Ramos (cell line): ENCODE measurements around the gene TNFRSF12A.
"Not testable (repeated sequence)": the region's sequence is repeated elsewhere in the genome, so short reads cannot be mapped to it uniquely, and the experiment has no call there.

ENCODE experiments used
- in situ Hi-C: fragments of 300-500 bp; cut with MboI; formaldehyde crosslinking; loops from one replicate; pipeline ENCODE4 v1.14.3; 2022; ENCODE audit warnings: low sequenced_read_pairs; ENCODE audit not compliant: unreplicated experiment

TNFRSF12A gene

DNA sequence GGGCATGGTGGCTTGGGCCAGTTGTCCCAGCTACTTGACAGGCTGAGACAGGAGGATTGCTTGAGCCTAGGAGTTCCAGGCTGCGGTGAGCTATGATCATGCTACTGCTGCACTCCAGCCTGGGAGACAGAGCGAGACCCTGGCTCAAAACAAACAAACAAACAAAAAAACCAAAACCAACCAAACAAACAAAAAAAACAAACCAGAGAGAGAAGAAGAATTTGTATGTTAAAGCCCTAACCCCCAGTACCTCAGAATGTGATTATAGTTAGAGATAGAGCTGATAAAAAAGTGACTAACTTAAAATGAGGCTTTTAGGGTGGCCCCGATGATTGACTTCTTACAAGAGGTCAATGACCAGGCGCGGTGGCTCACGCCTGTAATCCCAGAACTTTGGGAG lies 24.5 kb downstream of the TNFRSF12A start:
- in situ Hi-C loops: no loop called here

DNA sequence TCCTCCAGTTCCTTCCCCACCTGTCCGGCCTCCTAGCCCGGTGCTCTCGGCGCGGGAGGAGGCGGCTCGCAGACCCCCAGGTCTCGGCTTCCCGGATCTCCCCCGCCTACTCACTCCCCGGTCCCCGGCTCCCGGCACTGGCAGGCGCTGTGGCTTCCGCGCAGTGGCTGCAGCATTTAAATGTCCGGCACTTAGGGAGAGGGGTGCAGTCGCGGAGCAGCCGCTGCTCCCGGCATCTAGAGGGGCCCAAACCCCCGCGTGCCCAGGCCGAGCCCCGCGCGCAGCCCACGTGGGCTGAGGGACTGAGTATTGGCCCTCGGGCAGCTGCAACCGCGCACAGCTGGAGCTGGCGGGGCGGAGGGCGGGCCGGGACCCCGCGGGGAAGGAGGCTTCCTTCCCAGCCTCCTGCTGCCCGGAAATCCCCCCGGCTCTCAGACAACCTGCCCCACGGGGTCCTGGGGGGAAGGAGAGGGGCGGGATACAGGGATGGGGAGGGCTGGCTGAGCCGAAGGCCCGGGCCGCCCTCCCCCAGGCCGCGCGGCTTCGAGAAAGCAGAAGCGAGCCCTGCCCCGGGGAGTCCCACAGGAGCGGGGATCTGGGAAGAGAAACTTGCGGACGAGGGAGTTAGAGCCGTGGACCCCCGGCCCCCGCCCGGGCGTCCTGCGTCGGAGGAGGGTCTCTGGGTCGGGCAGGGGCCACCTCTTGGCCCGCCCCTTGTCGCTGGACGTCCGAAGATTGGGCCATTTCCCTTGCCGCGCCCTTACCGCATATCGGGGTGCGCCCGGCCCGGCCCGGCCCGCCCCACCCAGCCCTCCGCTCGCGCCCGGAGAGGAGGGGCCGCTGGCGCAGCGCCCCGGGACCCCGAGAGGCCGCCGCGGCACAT lies 25.8 kb downstream of the TNFRSF12A start, which contains the start of gene MMP25:
MMP25 (plus strand) TSS at position 804 of the 883 bp plus-strand sequence. CDS start 357 bp downstream, outside the sequence.
- in situ Hi-C loops: no loop called here

DNA sequence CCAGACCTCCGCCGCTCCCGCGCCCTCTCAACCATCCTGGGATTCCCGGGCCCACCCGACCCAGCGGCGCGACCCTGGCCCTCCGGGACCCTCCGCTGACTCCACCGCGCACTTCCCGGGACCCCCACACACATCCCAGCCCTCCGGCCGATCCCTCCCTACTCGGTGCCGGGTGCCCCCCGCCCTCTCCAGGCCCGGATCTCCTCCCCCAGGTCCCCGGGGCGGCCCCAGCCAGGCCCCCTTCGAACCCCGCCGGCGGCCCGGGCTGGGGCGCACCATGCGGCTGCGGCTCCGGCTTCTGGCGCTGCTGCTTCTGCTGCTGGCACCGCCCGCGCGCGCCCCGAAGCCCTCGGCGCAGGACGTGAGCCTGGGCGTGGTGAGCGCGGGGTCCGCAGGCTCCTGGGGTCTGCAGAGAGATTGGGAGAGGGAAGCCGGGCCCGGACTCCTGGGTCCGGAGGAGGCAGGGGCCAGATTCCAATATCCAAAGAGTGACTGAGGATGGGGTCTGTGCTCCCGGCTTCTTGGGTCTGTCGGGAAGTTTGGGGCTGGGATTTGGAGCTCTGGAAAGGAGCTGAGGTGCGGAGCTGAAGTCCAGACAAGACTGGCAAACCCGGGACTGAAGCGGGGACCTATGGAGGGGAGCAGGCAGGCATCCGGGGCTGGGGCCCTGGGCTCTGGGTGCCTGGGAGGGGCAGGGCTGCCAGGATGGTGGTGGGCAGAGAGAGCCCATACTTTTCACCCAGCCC lies 26.6 kb downstream of the TNFRSF12A start:
- in situ Hi-C loops: no loop called here

DNA sequence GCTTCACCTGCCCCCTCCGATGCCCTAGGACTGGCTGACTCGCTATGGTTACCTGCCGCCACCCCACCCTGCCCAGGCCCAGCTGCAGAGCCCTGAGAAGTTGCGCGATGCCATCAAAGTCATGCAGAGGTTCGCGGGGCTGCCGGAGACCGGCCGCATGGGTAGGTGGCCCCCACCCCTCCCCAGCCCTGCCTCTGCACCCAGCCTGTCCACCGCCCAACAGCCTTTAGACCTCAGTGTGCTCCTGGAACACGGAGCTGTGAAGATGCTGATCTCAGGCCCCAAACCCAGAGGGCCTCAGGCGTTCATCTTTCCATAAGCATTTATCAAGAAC lies 27.2 kb downstream of the TNFRSF12A start:
- in situ Hi-C loops: no loop called here

DNA sequence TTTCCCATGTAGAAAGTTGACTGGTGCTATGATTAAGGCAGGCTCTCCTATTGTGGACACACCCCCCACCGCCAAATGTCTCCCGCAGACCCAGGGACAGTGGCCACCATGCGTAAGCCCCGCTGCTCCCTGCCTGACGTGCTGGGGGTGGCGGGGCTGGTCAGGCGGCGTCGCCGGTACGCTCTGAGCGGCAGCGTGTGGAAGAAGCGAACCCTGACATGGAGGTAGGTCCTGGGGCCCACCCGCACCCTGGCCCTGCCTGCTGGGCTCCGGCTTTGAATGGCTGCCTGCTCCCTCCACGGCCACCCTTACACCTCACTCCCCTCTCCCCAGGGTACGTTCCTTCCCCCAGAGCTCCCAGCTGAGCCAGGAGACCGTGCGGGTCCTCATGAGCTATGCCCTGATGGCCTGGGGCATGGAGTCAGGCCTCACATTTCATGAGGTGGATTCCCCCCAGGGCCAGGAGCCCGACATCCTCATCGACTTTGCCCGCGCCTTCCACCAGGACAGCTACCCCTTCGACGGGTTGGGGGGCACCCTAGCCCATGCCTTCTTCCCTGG lies 29.8 kb downstream of the TNFRSF12A start:
- in situ Hi-C loops: no loop called here

DNA sequence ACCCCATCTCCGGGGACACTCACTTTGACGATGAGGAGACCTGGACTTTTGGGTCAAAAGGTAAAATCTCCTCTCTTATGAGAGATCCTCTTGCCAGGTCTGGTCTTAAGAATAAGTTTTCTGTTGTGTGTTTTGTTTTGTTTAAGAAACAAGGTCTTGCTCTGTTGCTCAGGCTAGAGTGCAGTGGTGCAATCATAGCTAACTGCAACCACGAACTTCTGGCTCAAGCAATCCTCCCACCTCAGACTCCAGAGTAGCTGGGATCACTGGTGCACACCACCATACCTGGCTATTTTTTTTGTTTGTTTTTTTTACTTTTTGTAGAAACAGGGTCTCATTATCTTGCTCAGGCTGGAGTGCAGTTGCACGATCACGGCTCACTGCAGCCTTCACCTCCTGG lies 30.3 kb downstream of the TNFRSF12A start:
- in situ Hi-C loops: no loop called here

DNA sequence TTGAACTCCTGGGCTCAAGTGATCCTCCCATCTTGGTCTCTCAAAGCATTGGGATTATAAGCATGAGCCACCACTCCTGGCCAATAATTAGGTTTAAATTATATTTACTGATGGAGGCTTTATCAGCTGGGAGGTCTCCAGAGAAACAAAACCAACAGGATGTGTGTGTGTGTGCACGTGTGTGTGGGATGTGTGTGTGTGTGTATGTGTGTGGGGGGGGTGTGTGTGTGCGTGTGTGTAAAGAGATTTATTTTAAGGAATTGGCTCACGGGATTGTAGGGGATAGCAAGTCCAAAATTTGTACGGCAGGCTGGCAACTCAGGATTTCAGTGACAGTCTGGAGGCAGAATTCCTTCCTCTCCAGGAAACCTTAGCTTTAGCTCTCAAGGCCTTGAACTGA lies 30.8 kb downstream of the TNFRSF12A start:
- in situ Hi-C loops: no loop called here

DNA sequence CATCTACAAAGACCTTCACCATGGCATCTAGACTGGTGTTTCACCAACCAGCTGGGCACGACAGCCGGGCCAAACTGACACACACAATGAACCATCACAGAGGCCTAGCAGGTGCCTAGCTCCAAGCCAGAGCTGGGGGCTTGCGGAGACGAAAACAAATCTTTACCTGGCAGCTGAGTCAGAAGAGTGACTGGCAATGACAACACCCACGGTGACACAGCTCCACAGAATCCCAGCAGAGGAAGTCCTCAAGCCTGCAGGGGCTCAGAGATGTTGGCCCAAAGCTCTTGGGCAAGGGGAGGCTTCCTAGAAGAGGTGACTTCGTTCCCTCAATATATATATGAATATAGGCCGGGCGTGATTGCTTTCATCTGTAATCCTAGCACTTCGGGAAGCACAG lies 31.3 kb downstream of the TNFRSF12A start:
- in situ Hi-C loops: no loop called here

DNA sequence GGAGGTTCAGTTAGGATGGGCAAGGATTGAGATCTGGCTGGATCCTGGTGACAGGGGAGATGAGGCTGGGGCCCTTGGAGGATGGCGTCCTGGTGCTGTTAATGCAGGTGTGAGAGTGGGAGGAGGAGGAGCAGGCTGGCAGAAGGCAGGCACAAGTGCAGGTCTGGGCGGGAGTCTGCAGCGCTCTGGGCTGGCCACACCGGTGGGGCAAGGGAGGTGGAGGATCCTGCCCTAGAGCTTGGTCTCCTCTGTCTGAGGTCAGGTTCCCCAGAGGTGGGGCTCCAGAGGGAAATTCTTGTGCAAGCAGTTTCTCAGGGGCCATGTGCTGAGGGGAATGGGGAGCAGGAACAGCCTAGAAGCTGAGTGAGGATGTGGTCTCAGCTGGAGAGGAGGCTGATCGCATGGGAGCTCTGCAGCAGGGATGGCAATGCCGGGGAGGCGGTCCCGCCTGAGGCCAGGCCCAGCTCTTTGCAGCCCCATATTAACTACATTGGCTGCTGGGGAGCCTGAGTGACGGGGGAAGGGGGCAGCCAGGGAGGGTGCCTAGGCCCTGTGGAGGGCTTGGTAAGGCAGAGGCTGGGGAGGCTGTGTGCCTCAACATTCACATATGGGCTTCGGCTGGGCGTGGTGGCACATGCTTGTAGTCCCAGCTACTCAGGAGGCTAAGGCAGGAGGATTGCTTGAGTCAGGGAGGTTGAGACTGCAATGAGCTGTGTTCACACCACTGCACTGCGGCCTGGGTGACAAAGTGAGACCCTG lies 32.6 kb downstream of the TNFRSF12A start:
- in situ Hi-C loops: not testable (repeated sequence)

DNA sequence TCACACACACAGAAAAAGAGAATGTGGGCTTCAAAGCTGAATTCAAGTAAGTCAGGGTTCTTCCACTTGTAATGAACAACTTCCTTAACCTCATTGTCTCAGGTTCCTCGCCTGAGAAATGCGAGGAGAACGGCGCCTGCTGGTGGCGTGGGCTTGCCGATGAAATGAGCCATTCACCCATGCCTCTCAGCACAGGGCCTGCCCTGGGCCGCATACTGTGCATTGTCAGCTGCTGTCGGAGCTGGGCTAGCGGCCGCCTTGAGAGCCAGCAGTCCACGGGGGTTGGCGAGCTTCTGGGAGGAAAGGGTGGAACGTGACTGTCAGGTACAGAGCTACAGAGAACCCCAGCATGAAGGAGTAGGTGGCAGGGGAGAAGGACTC lies 33.2 kb downstream of the TNFRSF12A start:
- in situ Hi-C loops: not testable (repeated sequence)

DNA sequence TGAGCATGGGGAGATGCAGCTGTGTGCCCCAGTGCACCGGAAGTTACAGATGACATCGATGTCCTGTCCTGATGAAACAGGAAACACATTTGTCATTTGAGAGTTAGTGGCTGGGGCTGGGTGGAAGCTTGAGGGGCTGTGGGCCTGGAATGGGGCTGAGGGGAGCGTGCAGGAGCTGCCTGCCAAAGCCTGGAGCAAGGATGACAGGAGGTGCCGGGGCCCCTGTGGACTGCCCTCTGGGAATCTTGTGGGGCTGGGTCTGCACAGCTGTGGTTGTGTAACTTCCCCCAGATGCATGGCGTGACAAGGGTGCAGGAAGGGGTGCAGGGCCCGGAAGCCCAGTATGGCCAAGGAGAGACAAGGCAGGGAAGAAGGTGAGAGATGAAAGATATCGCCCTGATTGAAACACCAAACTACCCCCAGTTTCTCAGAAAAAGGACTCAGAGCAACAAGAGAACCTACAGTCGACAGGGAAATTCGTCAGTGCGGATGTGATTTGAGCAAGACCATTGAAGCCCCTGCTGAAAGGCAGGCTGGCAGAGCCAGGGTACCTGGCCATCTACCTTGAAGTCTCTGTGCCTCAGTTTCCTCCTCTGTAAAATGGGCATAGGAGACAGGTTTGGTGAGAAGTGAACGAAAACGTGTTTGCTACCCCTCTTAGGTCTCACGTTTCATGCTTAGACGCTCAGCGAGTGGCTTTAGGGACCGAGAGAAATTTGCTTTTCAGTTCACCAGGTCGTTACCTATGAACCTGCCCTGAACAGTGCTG lies 35.0 kb downstream of the TNFRSF12A start:
- in situ Hi-C loops: no loop called here

DNA sequence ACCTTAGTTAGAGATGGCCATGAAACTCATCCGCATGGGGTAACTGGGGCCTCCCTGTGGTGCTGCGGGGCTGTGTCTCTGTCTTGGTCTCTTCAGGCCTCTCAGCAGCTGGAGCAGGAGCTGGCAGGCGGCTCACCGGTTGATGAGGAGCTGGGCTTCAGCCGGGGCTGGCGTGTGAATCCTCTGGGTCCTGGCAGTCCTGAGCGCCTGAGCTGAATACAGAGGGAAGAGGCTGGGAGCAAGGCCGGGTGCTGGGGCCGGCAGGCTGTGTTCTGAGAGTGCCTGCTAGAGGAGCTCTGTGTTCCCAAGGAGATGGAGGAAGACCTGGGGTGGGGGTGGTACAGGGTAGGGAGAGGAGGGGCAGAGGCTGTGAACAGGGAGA lies 35.6 kb downstream of the TNFRSF12A start:
- in situ Hi-C loops: not testable (repeated sequence)

DNA sequence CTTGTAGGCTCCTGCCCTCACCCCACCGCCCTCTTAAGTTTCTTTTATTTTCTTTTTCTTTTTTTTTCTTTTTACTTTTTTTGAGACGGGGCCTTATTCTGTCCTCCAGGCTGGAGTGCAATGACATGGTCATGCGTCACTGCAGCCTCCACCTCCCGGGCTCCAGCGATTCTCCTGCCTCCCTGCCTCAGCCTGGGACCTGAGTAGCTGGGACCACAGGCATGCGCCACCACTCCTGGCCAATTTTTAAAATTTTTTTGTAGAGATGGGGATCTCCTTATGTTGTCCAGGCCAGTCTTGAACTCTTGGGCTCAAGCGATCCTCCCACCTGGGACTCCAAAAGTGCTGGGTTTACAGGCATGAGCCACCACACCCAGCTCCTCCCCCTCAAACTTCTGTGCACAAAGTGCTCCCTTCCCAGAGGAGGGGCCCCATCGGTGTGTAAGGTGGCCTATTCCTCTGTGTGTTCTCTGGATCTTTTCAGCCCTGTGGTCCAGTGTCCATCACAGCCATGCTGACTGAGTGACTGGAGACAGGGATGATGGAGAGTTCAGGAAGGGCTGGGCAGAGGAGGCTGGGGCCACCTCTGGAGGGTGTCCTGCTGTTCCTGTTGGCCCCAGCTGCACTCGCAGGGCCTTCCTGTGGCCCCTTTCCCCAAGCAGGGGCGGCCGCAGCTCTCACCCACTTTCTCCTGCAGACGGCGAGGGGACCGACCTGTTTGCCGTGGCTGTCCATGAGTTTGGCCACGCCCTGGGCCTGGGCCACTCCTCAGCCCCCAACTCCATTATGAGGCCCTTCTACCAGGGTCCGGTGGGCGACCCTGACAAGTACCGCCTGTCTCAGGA lies 36.4 kb downstream of the TNFRSF12A start:
- in situ Hi-C loops: no loop called here

DNA sequence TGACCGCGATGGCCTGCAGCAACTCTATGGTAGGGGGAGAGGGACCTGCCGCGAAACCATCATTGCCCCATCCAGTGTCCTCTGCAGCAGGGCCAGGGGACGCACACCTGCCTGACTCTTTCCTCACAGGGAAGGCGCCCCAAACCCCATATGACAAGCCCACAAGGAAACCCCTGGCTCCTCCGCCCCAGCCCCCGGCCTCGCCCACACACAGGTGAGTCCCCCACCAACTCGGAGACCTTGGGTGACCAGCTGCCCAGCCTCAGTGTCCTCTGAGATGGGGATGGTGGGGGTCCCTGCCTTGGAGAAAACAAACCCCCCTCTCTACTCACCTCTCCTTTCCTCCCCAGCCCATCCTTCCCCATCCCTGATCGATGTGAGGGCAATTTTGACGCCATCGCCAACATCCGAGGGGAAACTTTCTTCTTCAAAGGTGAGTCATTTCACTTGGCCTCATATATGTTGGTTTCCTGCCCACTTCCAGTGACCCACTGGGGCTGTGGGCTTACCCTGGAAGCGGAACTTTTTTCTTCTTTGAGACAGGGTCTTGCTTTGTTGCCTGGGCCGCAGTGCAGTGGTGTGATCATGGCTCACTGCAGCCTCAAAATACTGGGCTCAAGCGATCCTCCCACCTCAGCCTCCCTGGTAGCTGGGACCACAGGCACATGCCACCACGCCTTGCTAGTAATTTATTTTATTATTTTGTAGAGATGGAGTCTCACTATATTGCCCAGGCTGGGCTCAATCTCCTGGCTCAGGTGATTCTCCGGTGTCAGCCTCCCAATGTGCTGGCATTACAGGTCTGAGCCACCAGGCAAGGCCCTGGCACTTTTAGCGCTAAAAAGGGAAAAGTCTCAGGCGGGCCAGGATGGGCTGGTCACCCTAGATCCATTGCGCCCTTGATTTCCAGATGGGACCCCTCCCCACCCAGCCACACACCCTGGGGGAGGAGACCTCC lies 37.3 kb downstream of the TNFRSF12A start:
- in situ Hi-C loops: no loop called here

DNA sequence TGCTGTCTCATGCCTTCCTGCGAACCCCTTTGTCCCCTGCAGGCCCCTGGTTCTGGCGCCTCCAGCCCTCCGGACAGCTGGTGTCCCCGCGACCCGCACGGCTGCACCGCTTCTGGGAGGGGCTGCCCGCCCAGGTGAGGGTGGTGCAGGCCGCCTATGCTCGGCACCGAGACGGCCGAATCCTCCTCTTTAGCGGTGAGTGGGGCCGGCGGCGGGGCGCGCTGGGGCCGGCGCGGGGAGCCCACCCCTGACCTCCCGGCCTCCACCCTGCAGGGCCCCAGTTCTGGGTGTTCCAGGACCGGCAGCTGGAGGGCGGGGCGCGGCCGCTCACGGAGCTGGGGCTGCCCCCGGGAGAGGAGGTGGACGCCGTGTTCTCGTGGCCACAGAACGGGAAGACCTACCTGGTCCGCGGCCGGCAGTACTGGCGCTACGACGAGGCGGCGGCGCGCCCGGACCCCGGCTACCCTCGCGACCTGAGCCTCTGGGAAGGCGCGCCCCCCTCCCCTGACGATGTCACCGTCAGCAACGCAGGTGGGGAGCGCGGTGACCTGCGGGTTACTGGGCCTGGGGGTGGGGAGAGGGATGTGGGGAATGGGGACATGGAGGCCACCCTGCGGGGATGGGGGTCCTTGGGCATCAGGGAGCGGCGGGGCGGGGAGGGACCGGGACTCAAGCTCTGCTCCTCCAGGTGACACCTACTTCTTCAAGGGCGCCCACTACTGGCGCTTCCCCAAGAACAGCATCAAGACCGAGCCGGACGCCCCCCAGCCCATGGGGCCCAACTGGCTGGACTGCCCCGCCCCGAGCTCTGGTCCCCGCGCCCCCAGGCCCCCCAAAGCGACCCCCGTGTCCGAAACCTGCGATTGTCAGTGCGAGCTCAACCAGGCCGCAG lies 38.2 kb downstream of the TNFRSF12A start:
- in situ Hi-C loops: no loop called here

DNA sequence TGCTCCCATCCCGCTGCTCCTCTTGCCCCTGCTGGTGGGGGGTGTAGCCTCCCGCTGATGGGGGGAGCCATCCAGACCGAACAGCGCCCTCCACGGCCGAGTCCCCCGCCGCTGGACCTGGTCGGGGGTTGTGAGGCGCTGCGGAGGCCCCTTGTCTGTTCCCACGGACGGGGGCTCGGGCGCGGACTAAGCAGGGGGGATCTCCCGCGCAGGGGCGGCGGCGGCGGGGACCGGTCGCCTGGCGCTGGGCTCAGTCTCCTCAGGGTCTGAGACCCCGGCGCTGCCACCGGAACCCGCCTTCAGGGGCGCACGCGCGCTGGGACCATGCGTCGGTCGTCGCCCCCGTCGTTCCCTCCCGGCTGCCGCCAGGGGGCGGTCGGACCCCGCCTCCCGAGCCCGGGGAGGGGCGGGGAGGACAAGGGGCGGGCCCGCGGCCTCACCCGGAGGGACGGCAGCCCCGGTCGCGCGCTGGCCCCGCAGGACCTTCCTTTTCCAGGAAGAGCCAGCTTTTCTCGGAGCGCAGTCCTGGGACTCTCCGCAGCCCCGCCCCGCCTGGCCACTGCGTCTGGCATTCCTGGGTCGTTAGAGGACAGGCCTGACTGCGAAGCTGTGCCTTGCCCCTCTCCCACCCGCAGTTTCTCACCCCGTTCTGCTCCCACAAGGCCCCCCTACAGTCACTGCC lies 39.0 kb downstream of the TNFRSF12A start:
- in situ Hi-C loops: no loop called here
